OCI-M2 (cell line): ENCODE data around the gene FILIP1L.

Experiments used
- DNase-seq: peaks from one replicate; lab custom pipeline; 2025; ENCODE audit not compliant: unreplicated experiment; lab: John Stamatoyannopoulos, UW

FILIP1L gene

GRCh38 chr3:100019719-100020118, 94.6 kb downstream of the FILIP1L start:
- DNase-seq = no peak

- DNase-seq = no peak
These were observed 95.5 kb downstream of the FILIP1L start for GRCh38 chr3:100018806-100019205.

- DNase-seq = no peak
These were observed 104.2 kb downstream of the FILIP1L start for GRCh38 chr3:100010087-100010417.

GRCh38 chr3:100009276-100010086, 104.8 kb downstream of the FILIP1L start:
- DNase-seq = no peak

- DNase-seq = no peak
These were observed 106.1 kb downstream of the FILIP1L start for GRCh38 chr3:100008081-100008698.

- no peak for DNase-seq
These were observed 107.0 kb downstream of the FILIP1L start for GRCh38 chr3:100007313-100007712.

GRCh38 chr3:100006570-100007271, 107.6 kb downstream of the FILIP1L start:
- no peak for DNase-seq

- no peak for DNase-seq
These were observed 108.5 kb downstream of the FILIP1L start for GRCh38 chr3:100005665-100006393.

GRCh38 chr3:100004931-100005330, 109.4 kb downstream of the FILIP1L start:
- DNase-seq = no peak

GRCh38 chr3:100003609-100004503, 110.4 kb downstream of the FILIP1L start:
- no peak for DNase-seq

GRCh38 chr3:100002599-100003350, 111.5 kb downstream of the FILIP1L start:
- no peak for DNase-seq

- DNase-seq = no peak
These were observed 112.6 kb downstream of the FILIP1L start for GRCh38 chr3:100001526-100002270.

GRCh38 chr3:100001083-100001482, 113.2 kb downstream of the FILIP1L start:
- DNase-seq = no peak

GRCh38 chr3:99999536-99999935, 114.8 kb downstream of the FILIP1L start:
- DNase-seq = no peak

GRCh38 chr3:99997293-99997692, 117.0 kb downstream of the FILIP1L start:
- no peak for DNase-seq

- no peak for DNase-seq
These were observed 124.1 kb downstream of the FILIP1L start for GRCh38 chr3:99990179-99990578.

GRCh38 chr3:99984668-99985067, 129.6 kb downstream of the FILIP1L start:
- DNase-seq = no peak

GRCh38 chr3:99984139-99984538, 130.2 kb downstream of the FILIP1L start:
- no peak for DNase-seq

- DNase-seq = no peak
These were observed 131.7 kb downstream of the FILIP1L start for GRCh38 chr3:99982650-99983049.
